Naive thymus-derived CD4-positive, alpha-beta T cell (primary cell): Measurements from ENCODE around the gene NRDE2. TPM values are rescaled to one million over a fixed set of nuclear protein-coding genes. Genes with fewer than 3 reads are reported as not detected.
A peak's percentile ranks its signal among the peaks of the same experiment; 100 is the strongest.
"Not testable (repeated sequence)": the region's sequence is repeated elsewhere in the genome, so short reads cannot be mapped to it uniquely, and the experiment has no call there.

ENCODE experiments used
- ATAC-seq: fragments of 150-1000 bp; cut with Tn5 transposase; 2 replicates; pipeline ENCODE4 v1.10.0; 2021; ENCODE audit warnings: mild to moderate bottlenecking, moderate library complexity
- CTCF ChIA-PET: fragments of 350-600 bp; sonication (Branson Sonifier 250); formaldehyde crosslinking; loops from one replicate; lab custom pipeline; 2021; ENCODE audit warnings: antibody characterized with exemption; lab: Charles Lee
- POLR2A ChIA-PET: fragments of 350-600 bp; sonication (Branson Sonifier 250); formaldehyde crosslinking; loops from one replicate; lab custom pipeline; 2021; ENCODE audit warnings: antibody characterized with exemption, inconsistent platforms; lab: Charles Lee
- DNase-seq, 9 donors: peaks; one replicate each; pipeline versions ENCODE4 v3.0.0 to v3.0.0-alpha.2; 2020 to 2022; ENCODE audit warnings: mixed read lengths in 1 of 9
- H3K27ac ChIP-seq: one replicate; pipeline ENCODE4 v1.7.0; 2013; ENCODE audit warnings: mild to moderate bottlenecking, low read depth, low read length, moderate library complexity
- H3K27me3 ChIP-seq, 2 donors: one replicate each; pipeline ENCODE4 v1.7.0; 2013; ENCODE audit warnings: low read length in 2 of 2, mild to moderate bottlenecking in 2 of 2, moderate library complexity in 2 of 2; ENCODE audit not compliant: control insufficient read depth in 2 of 2, insufficient read depth in 2 of 2
- H3K36me3 ChIP-seq, 3 experiments: 1 replicate in 2 of 3; 2 replicates in 1 of 3; pipeline ENCODE4 v1.7.0; 2013; ENCODE audit warnings: low read length in 3 of 3, mild to moderate bottlenecking in 3 of 3, moderate library complexity in 1 of 3; ENCODE audit not compliant: insufficient read depth in 3 of 3, control insufficient read depth in 2 of 3
- H3K4me1 ChIP-seq, 2 donors: one replicate each; pipeline ENCODE4 v1.7.0; 2013; ENCODE audit warnings: low read length in 2 of 2, mild to moderate bottlenecking in 2 of 2, moderate library complexity in 1 of 2; ENCODE audit not compliant: control insufficient read depth in 2 of 2, insufficient read depth in 2 of 2
- H3K4me3 ChIP-seq: 2 replicates; pipeline ENCODE4 v1.7.0; 2013; ENCODE audit warnings: mild to moderate bottlenecking, low read length
- H3K9me3 ChIP-seq, 3 experiments: 1 replicate in 2 of 3; 2 replicates in 1 of 3; pipeline ENCODE4 v1.7.0; 2013; ENCODE audit warnings: low read length in 3 of 3; ENCODE audit not compliant: control insufficient read depth in 2 of 3
- H3K27ac Mint-ChIP-seq, 9 donors: one replicate each; pipeline ENCODE4 v1.8.0; 2020 to 2022; ENCODE audit warnings: mixed read lengths in 9 of 9, mild to moderate bottlenecking in 8 of 9, moderate library complexity in 5 of 9, inconsistent platforms in 2 of 9
- H3K27me3 Mint-ChIP-seq, 5 donors: one replicate each; pipeline ENCODE4 v1.8.0; 2021 to 2022; ENCODE audit warnings: mixed read lengths in 5 of 5, mild to moderate bottlenecking in 1 of 5
- H3K36me3 Mint-ChIP-seq, 5 donors: one replicate each; pipeline ENCODE4 v1.8.0; 2020 to 2022; ENCODE audit warnings: mixed read lengths in 5 of 5, mild to moderate bottlenecking in 3 of 5, inconsistent platforms in 1 of 5
- H3K4me1 Mint-ChIP-seq, 7 donors: one replicate each; pipeline ENCODE4 v1.8.0; 2020 to 2022; ENCODE audit warnings: mixed read lengths in 7 of 7, mild to moderate bottlenecking in 3 of 7, inconsistent platforms in 1 of 7
- H3K4me3 Mint-ChIP-seq, 10 donors: one replicate each; pipeline ENCODE4 v1.8.0; 2020 to 2022; ENCODE audit warnings: mild to moderate bottlenecking in 10 of 10, mixed read lengths in 10 of 10, moderate library complexity in 6 of 10, inconsistent platforms in 2 of 10
- H3K9me3 Mint-ChIP-seq, 11 donors: one replicate each; pipeline ENCODE4 v1.8.0; 2020 to 2022; ENCODE audit warnings: mixed read lengths in 11 of 11, mild to moderate bottlenecking in 4 of 11, inconsistent platforms in 1 of 11, moderate library complexity in 1 of 11
- intact Hi-C, 2 donors: fragments of 100-400 bp; cut with micrococcal nuclease; formaldehyde crosslinking; loops; one replicate each; pipeline ENCODE4 v1.15.1; 2023
- polyA plus RNA-seq, 2 donors: library from polyadenylated mRNA; unstranded; fragments of 300-500 nt; fragmentation: Illumina TruSeq; gene quantifications; one replicate each; pipeline ENCODE4 v1.2.3, GENCODE V29; 2021
- total RNA-seq, 6 experiments: library from RNA in 5 of 6; stranded (reverse) in 5 of 6; gene quantifications; 1 replicate in 5 of 6; 2 replicates in 1 of 6; pipeline ENCODE4 v1.2.3 and lab custom pipeline; 2021 to 2026

The NRDE2 gene
- total and polyA plus RNA-seq, 7 experiments from 2014 or later: 8.4 to 30.2 (median 26.6) TPM

DNA sequence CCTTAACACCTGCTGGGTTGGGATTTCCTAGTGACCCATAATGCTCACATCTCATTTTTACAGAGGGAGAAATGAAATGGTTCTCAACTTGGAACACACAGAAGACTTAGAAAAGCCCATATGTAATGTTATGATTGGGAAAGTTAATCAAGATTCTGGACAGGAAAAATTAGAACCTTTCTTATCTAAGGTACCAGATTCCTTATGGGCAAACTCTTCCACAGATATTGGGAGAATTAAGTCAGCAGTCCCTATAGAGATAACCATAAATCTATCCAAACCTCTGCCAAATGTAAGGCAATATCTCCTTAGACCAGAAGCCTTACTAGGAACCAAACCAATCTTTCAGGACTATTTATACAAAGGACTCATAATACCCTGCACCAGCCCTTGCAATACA lies 89.3 kb downstream of the NRDE2 start:
- no peak overlapping the region for H3K4me3 ChIP-seq
- POLR2A ChIA-PET: no interaction called here
- H3K36me3 ChIP-seq: no peaks in the 10 kb centered on the region
- no peak overlapping the region for H3K27ac Mint-ChIP-seq
- H3K4me3 Mint-ChIP-seq: no peak overlapping the region
- peaks cover 0 to 42% (median 25%) of the 10 kb centered on the region in 3 experiments for H3K9me3 ChIP-seq
- no peaks in the 10 kb centered on the region for H3K4me1 Mint-ChIP-seq
- ATAC-seq: no peak
- no peaks in the 10 kb centered on the region for H3K4me1 ChIP-seq
- H3K27ac ChIP-seq: no peak overlapping the region
- CTCF ChIA-PET: no interaction called here
- no peaks in the 10 kb centered on the region for H3K27me3 ChIP-seq
- intact Hi-C loops: no loop called here
- peaks cover 7 to 75% (median 47%) of the 10 kb centered on the region in 11 donors for H3K9me3 Mint-ChIP-seq
- H3K36me3 Mint-ChIP-seq: peaks cover 3 to 27% (median 13%) of the 10 kb centered on the region in 5 donors
- DNase-seq: no peak
- H3K27me3 Mint-ChIP-seq: peaks cover 2 to 19% (median 10%) of the 10 kb centered on the region in 5 donors

DNA sequence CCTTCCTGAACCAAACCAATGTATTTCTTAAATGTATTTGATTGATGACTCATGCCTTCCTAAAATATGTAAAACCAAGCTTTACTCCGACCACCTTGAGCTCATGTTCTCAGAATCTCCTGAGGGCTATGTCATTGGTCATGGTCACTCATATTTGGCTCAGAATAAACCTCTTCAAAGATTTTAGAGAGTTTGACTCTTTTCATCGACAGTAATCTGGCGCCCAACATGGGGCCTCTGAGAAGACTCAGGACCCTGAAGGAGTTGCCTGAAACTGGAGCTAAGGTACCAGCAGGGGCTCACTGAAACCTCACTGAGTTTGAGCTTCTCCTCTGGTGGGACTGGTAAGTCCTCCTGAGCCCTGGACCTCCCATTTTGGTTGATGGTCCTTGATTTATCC lies 92.6 kb downstream of the NRDE2 start:
- DNase-seq: no peak
- Mint-ChIP-seq H3K9me3 (peaks cover 7 to 91% (median 54%) of the 10 kb centered on the region in 11 donors), H3K27me3 (peaks cover 2 to 29% (median 25%) of the 10 kb centered on the region in 5 donors)

DNA sequence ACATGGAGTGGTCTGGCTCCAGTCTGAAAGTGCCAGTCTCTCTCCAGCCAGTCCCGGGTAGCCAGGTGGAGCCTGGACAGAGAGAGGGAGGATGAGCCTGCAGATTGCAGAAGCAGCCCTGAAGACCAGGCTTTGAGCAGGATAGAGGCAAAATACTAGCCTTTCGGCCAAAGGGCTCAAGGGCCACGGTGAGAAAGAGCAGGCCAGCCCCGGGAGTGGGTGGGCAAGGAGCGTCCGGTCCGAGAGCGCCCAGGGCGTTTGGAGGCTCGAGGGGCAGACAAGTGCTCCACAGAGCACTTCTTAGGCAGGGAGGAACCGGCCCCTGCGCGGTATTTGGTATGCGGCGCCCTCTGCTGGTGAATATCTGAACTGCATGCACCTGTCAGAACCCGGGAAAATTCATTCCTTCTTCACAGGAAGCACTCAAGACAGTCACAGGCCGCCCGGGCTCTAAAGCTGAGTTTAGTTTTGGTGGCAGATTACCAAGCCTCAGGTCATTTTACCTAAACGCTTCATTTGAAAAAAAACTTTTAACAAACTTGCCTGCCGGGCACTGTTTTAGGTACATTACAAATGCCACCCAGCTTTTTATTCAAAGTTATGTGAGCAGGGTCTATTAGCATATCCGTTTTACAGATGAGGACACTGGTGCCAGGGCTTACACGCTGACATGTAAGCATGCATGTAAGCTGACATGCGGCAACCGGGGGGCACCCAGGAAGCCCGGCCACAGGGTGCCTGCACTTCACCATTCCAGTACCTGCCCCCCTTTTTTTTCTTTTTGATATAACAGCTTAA lies 96.4 kb downstream of the NRDE2 start:
- ChIA-PET CTCF (interaction anchor here (0.6 to 1.4 kb wide), 3 partner anchors 293 to 296 kb away, joined by 3 to 6 read pairs (median 5); no protein-coding TSS in a partner anchor), POLR2A (no interaction called here)
- Mint-ChIP-seq H3K9me3 (peaks cover 0 to 55% (median 37%) of the 10 kb centered on the region in 11 donors), H3K27me3 (peaks cover 9 to 33% (median 27%) of the 10 kb centered on the region in 5 donors), H3K36me3 (peaks cover 0 to 23% (median 8%) of the 10 kb centered on the region in 5 donors), H3K4me1 (peaks cover 0 to 6% (median 0%) of the 10 kb centered on the region in 7 donors), H3K27ac (peak overlapping the region in 1 of 9 donors; percentile 41), H3K4me3 (peak overlapping the region in 1 of 10 donors; percentile 21)
- H3K9me3 ChIP-seq: peaks cover 0 to 30% (median 19%) of the 10 kb centered on the region in 3 experiments
- intact Hi-C loops: loop anchor here (1.0 to 10.0 kb wide), 4 partner anchors 262 to 1413 kb away; partner anchors contain the start of gene TTC8 (in 1 of the 2)
- H3K27me3 ChIP-seq: no peaks in the 10 kb centered on the region
- peak; percentile 86 for ATAC-seq
- peak in 8 of 9 donors; percentile 16 to 75 (median 44) for DNase-seq
- no peak overlapping the region for H3K4me3 ChIP-seq
- no peak overlapping the region for H3K27ac ChIP-seq
- no peaks in the 10 kb centered on the region for H3K36me3 ChIP-seq
- no peaks in the 10 kb centered on the region for H3K4me1 ChIP-seq

More for the DNA sequence above, 92.6 kb downstream of the NRDE2 start:
- no peaks in the 10 kb centered on the region for H3K27me3 ChIP-seq
- H3K4me3 Mint-ChIP-seq: no peak overlapping the region
- H3K27ac Mint-ChIP-seq: no peak overlapping the region
- H3K27ac ChIP-seq: no peak overlapping the region
- no peak overlapping the region for H3K4me3 ChIP-seq
- no peaks in the 10 kb centered on the region for H3K36me3 ChIP-seq
- peaks cover 3 to 32% (median 13%) of the 10 kb centered on the region in 5 donors for H3K36me3 Mint-ChIP-seq
- POLR2A ChIA-PET: no interaction called here
- intact Hi-C loops: loop anchor here (5.0 to 10.0 kb wide), 2 partner anchors 1214 to 1417 kb away; partner anchors contain the start of gene TTC8 (in 1 of the 2)
- ATAC-seq: no peak
- peaks cover 0 to 6% (median 0%) of the 10 kb centered on the region in 7 donors for H3K4me1 Mint-ChIP-seq
- peaks cover 0 to 43% (median 25%) of the 10 kb centered on the region in 3 experiments for H3K9me3 ChIP-seq
- CTCF ChIA-PET: no interaction called here
- H3K4me1 ChIP-seq: no peaks in the 10 kb centered on the region

DNA sequence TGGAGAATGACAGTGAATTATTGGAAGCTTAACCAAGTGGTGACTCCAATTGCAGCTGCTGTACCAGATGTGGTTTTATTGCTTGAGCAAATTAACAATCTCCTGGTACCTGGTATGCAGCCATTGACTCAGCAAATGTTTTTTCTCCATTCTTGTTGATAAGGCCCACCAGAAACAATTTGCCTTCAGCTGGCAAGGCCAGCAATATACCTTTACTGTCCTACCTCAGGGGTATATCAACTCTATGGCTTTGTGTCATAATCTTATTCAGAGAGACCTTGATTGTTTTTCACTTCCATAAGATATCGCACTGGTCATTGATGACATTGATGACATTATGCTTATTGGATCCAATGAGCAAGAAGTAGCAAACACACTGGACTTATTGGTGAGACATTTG lies 101.8 kb downstream of the NRDE2 start:
- DNase-seq, H3K4me3 Mint-ChIP-seq, H3K9me3 Mint-ChIP-seq, H3K4me1 ChIP-seq, H3K4me3 ChIP-seq, H3K27ac Mint-ChIP-seq, H3K9me3 ChIP-seq, H3K36me3 Mint-ChIP-seq, POLR2A ChIA-PET, H3K27ac ChIP-seq, H3K4me1 Mint-ChIP-seq, H3K27me3 ChIP-seq, ATAC-seq, H3K36me3 ChIP-seq: not testable (repeated sequence)
- CTCF ChIA-PET: interaction anchor here (0.6 kb wide), 2 partner anchors 74 to 522 kb away, joined by 4 to 5 read pairs; no protein-coding TSS in a partner anchor
- intact Hi-C loops: loop anchor here (10.0 kb wide), 1 partner anchor 1205 kb away; no protein-coding TSS in a partner anchor
- peaks cover 10 to 17% (median 14%) of the 10 kb centered on the region in 5 donors for H3K27me3 Mint-ChIP-seq

DNA sequence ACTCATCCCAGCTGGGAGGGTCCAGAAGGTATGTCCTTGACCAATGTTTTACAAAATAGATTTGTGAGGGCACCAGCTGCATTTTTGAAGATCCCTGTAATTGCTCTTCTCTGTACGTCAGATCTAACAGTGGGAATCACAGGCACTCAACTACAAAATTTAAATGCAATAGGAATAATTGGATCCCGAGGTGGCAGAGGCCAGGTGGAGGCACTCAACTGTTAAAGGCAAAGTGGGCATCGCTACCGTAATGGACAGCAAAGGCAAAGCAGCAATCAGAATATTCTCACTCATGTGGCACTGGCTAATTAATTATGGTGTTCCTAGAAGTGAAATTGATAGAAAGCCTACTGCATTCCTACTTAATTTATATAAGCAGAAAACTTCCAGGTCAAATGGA lies 103.3 kb downstream of the NRDE2 start:
- H3K27ac Mint-ChIP-seq: no peak overlapping the region
- DNase-seq: no peak
- Histone ChIP-seq H3K9me3 (no peaks in the 10 kb centered on the region), H3K4me1 (no peaks in the 10 kb centered on the region), H3K27ac (no peak overlapping the region), H3K36me3 (no peaks in the 10 kb centered on the region), H3K27me3 (no peaks in the 10 kb centered on the region), H3K4me3 (no peak overlapping the region)
- H3K36me3 Mint-ChIP-seq: no peaks in the 10 kb centered on the region
- peaks cover 3 to 23% (median 16%) of the 10 kb centered on the region in 5 donors for H3K27me3 Mint-ChIP-seq
- no peak overlapping the region for H3K4me3 Mint-ChIP-seq
- no peaks in the 10 kb centered on the region for H3K4me1 Mint-ChIP-seq
- H3K9me3 Mint-ChIP-seq: peaks cover 0 to 14% (median 5%) of the 10 kb centered on the region in 11 donors
- ATAC-seq: no peak
- POLR2A ChIA-PET: no interaction called here
- CTCF ChIA-PET: no interaction called here
- intact Hi-C loops: no loop called here
